MCF 10A (cell line): ENCODE results near the gene SORBS2. TPM values are rescaled to one million over a fixed set of nuclear protein-coding genes. Genes with fewer than 3 reads are reported as not detected.

Experiments
- BruUV-seq: library from RNA; stranded (reverse); fragments of 400-500 nt; replicated peaks from 2 replicates; lab custom pipeline; 2021; lab: Mats Ljungman, UMichigan
- CTCF ChIA-PET: fragments of 300-600 bp; sonication (Branson Sonifier 250); formaldehyde crosslinking; extraction: SDS; loops from one replicate; lab custom pipeline; 2021; ENCODE audit warnings: antibody characterized with exemption, inconsistent platforms; lab: Yijun Ruan, JAX
- POLR2A ChIA-PET: fragments of 300-600, 350-650 bp; sonication (Branson Sonifier 250); formaldehyde crosslinking; extraction: SDS; loops from one replicate; lab custom pipeline; 2020; ENCODE audit warnings: antibody characterized with exemption, inconsistent platforms; lab: Yijun Ruan, JAX
- DNase-seq: peaks from one replicate; pipeline ENCODE4 v3.0.0-alpha.2; 2018; ENCODE audit not compliant: unreplicated experiment
- H3K27ac Mint-ChIP-seq: one replicate; pipeline ENCODE4 v1.8.0; 2022; ENCODE audit warnings: mild to moderate bottlenecking, low read depth, mixed read lengths; ENCODE audit not compliant: unreplicated experiment
- H3K27me3 Mint-ChIP-seq: one replicate; pipeline ENCODE4 v1.8.0; 2022; ENCODE audit warnings: mixed read lengths; ENCODE audit not compliant: insufficient read depth, unreplicated experiment
- H3K36me3 Mint-ChIP-seq: one replicate; pipeline ENCODE4 v1.8.0; 2022; ENCODE audit warnings: mild to moderate bottlenecking, moderate library complexity, mixed read lengths; ENCODE audit not compliant: insufficient read depth, unreplicated experiment
- H3K4me1 Mint-ChIP-seq: one replicate; pipeline ENCODE4 v1.8.0; 2022; ENCODE audit warnings: mixed read lengths; ENCODE audit not compliant: insufficient read depth, unreplicated experiment
- H3K4me3 Mint-ChIP-seq: one replicate; pipeline ENCODE4 v1.8.0; 2022; ENCODE audit warnings: mild to moderate bottlenecking, moderate library complexity, mixed read lengths; ENCODE audit not compliant: unreplicated experiment
- H3K9me3 Mint-ChIP-seq: one replicate; pipeline ENCODE4 v1.8.0; 2022; ENCODE audit warnings: mixed read lengths; ENCODE audit not compliant: unreplicated experiment
- intact Hi-C: fragments of 100-400 bp; cut with micrococcal nuclease; formaldehyde crosslinking; loops from 2 replicates; pipeline ENCODE4 v1.14.1; 2022
- total RNA-seq: library from RNA; stranded (reverse); gene quantifications from 2 replicates; pipeline ENCODE4 v1.2.3, GENCODE V29; 2022
- TF ChIP-seq, protein P1 (sequence below): fragments of 200-600 bp; IDR thresholded peaks from one replicate; pipeline ENCODE4 v1.8.0; 2022; ENCODE audit warnings: antibody characterized with exemption, mild to moderate bottlenecking; ENCODE audit not compliant: unreplicated experiment

The SORBS2 gene
- total RNA-seq, 1 experiment from 2014 or later = 19.3 TPM

DNA sequence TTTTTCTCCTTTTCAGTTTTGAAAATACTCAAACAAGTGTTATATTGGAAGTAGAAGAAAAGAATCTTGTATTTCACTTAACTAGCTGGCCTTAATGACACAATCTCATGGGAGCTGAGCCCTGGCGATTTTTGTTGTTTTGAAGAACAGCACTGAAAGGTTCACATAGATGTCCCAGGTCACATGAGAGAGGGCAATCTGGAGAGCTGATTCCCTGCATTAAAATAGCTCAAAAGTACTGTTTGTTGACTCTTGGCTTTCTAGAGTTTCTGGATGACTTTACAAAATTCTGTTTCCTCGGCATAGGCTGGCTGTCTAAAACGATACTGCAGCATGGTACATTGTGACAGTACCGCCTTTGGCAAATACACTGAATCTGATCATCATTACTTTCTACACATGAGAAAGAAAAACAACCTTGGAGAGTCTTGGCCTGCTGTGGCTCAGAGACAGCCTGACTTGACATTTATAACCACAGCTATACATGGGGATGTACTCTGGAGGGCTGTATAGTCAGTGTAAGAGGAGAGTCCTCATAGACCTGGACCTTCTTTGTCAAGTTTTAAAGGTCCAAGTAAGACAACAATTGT lies 156.9 kb downstream of the SORBS2 start:
- H3K9me3 Mint-ChIP-seq = no peaks in the 10 kb centered on the region
- ChIA-PET CTCF (no interaction called here), POLR2A (interaction anchor here (0.5 kb wide), 1 partner anchor 228 kb away, joined by 3 read pairs; no protein-coding TSS in a partner anchor)
- H3K36me3 Mint-ChIP-seq = peaks cover 8% of the 10 kb centered on the region
- H3K27ac Mint-ChIP-seq = no peak overlapping the region
- TF ChIP-seq, protein P1, sequence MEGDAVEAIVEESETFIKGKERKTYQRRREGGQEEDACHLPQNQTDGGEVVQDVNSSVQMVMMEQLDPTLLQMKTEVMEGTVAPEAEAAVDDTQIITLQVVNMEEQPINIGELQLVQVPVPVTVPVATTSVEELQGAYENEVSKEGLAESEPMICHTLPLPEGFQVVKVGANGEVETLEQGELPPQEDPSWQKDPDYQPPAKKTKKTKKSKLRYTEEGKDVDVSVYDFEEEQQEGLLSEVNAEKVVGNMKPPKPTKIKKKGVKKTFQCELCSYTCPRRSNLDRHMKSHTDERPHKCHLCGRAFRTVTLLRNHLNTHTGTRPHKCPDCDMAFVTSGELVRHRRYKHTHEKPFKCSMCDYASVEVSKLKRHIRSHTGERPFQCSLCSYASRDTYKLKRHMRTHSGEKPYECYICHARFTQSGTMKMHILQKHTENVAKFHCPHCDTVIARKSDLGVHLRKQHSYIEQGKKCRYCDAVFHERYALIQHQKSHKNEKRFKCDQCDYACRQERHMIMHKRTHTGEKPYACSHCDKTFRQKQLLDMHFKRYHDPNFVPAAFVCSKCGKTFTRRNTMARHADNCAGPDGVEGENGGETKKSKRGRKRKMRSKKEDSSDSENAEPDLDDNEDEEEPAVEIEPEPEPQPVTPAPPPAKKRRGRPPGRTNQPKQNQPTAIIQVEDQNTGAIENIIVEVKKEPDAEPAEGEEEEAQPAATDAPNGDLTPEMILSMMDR = no peak
- no peak for DNase-seq
- no peak overlapping the region for H3K4me3 Mint-ChIP-seq
- H3K27me3 Mint-ChIP-seq = no peaks in the 10 kb centered on the region
- peaks cover 6% of the 10 kb centered on the region for H3K4me1 Mint-ChIP-seq
- intact Hi-C loops = no loop called here
- no TSS peak for BruUV-seq

- POLR2A ChIA-PET = no interaction called here
- H3K4me3 Mint-ChIP-seq = no peak overlapping the region
- intact Hi-C loops = no loop called here
These were observed 157.7 kb downstream of the SORBS2 start for GRCh38 chr4:185654311-185654710.

DNA sequence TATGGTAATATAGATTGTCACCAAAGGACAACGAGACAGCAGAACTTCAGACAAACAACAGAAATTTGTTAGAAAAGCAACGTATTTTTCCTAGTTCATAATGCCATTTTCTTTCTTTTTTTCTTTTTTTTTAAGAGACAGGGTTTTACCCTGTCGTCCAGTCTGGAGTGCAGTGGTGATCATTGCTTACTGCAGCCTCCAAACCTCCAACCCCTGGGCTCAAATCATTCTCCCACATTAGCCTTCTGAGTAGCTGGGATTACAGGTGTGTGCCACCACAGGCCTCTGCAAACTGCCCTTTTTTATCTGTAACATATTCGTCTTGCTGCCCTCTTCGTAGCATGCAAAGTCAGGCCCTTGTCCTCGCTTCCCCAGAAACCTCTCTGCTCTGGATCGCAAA lies 160.1 kb downstream of the SORBS2 start:
- TF ChIP-seq, protein P1 = no peak
- Mint-ChIP-seq H3K9me3 (no peaks in the 10 kb centered on the region), H3K27me3 (no peaks in the 10 kb centered on the region), H3K36me3 (peaks cover 21% of the 10 kb centered on the region), H3K27ac (no peak overlapping the region), H3K4me3 (no peak overlapping the region), H3K4me1 (peaks cover 3% of the 10 kb centered on the region)
- BruUV-seq = no TSS peak
- DNase-seq = no peak
- intact Hi-C loops = no loop called here
- ChIA-PET CTCF (interaction anchor here (0.5 kb wide), 1 partner anchor 285 kb away, joined by 3 read pairs; no protein-coding TSS in a partner anchor), POLR2A (no interaction called here)

More at GRCh38 chr4:185654311-185654710, 157.7 kb downstream of the SORBS2 start:
- Mint-ChIP-seq H3K27ac (no peak overlapping the region), H3K9me3 (no peaks in the 10 kb centered on the region), H3K27me3 (no peaks in the 10 kb centered on the region), H3K36me3 (peaks cover 11% of the 10 kb centered on the region), H3K4me1 (peaks cover 6% of the 10 kb centered on the region)
- CTCF ChIA-PET = interaction anchor here (0.6 kb wide), 1 partner anchor 382 kb away, joined by 3 read pairs; no protein-coding TSS in a partner anchor
- BruUV-seq = no TSS peak
- TF ChIP-seq, protein P1 = no peak
- DNase-seq = no peak

- no peaks in the 10 kb centered on the region for H3K9me3 Mint-ChIP-seq
- BruUV-seq = no TSS peak
- ChIA-PET POLR2A (interaction anchor here (0.9 kb wide), 1 partner anchor 12 kb away, joined by 3 read pairs; no protein-coding TSS in a partner anchor), CTCF (interaction anchor here (1.1 kb wide), 1 partner anchor 415 kb away, joined by 4 read pairs; no protein-coding TSS in a partner anchor)
- no peak overlapping the region for H3K4me3 Mint-ChIP-seq
- intact Hi-C loops = no loop called here
- H3K4me1 Mint-ChIP-seq = no peaks in the 10 kb centered on the region
- TF ChIP-seq, protein P1 = no peak
- H3K36me3 Mint-ChIP-seq = peaks cover 21% of the 10 kb centered on the region
- no peak for DNase-seq
- no peaks in the 10 kb centered on the region for H3K27me3 Mint-ChIP-seq
- no peak overlapping the region for H3K27ac Mint-ChIP-seq
These were observed 160.8 kb downstream of the SORBS2 start for GRCh38 chr4:185651137-185651677.
